ENCODE measurements around the gene TLN1.

- TF ChIP-seq ZNF331 (CRISPR knock-in tag; IDR thresholded peaks at IDR 0.05; ENCODE audit: low read depth): no peak
- TF ChIP-seq CTCF (conservative IDR thresholded peaks at IDR 0.05; ENCODE audit: low read depth in 2 of 2): no peak
- no peak for TF ChIP-seq EZH2 (IDR thresholded peaks at IDR 0.05; ENCODE audit: low read depth, unreplicated experiment)
- no peak for TF ChIP-seq EZH2phosphoT487 (IDR thresholded peaks at IDR 0.05; ENCODE audit: unreplicated experiment)
- TF ChIP-seq REST (IDR thresholded peaks at IDR 0.05; ENCODE audit: unreplicated experiment): no peak
These were observed 78.4 kb downstream of the TLN1 start for GRCh38 chr9:35653611-35654010.
